Measurements from ENCODE around the gene ARHGAP22.

Gene ARHGAP22

GRCh38 chr10:48495282-48496045 is 109.4 kb downstream of the ARHGAP22 start:
- no peak for DNase-seq

DNA sequence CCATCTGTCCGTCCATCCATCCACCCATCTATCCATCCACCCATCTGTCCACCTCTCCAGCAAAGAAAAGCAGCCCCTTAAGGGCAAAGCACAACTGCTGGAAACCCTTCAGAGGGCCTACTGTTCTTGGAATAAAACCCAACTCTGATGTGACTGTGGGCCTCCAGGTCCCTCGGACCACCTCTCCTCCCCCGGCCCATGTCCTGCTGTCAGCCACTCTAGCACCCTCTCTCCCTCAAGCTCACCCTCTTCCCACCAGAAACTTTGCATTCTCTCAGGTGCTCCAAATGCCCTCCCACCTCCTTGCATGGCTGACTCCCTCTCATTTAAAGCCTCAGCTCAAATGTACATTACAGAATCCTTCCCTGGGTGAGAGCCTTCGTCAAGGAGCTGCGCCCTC is 110.3 kb downstream of the ARHGAP22 start:
- no peak for DNase-seq

GRCh38 chr10:48494073-48494472 is 110.8 kb downstream of the ARHGAP22 start:
- peak; percentile 66 for DNase-seq

DNA sequence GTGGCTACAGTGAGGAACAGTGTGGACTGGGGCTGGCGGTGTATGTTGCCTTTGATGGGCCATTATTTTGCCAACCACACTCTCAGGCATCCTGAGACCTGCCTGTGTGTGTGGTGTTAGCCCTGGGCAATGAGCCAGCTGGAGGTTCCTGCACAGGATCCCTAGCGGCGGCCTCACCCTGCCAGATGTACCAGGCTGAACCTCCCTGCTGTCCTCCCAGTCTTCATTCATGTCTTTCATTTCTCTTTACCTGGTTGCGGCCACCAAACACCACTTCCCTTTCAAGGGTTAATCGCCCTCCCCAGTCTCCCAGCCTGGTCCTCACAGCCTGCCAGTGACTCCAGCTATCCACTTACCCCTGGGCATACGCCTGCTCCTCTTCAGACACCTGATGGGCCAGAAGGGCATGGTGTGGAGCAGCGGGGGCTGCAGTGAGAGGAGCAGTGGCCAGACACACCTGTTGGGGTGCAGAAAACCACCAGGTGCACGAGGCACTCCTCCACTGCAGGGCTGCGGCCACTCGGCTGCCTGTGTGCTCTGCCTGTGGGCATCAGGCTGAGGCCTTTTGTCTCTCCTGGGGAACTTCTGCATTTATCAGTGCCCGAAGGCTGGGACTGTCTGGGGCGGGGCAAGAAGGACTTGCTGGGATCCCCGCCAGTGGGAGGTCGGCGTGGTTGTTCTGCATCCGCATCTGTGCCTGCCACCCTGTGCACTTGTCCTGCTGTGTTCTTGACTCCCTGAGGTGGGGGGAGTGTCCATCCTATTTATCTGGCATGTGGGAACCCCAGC is 111.6 kb downstream of the ARHGAP22 start:
- peak; percentile 89 for DNase-seq

DNA sequence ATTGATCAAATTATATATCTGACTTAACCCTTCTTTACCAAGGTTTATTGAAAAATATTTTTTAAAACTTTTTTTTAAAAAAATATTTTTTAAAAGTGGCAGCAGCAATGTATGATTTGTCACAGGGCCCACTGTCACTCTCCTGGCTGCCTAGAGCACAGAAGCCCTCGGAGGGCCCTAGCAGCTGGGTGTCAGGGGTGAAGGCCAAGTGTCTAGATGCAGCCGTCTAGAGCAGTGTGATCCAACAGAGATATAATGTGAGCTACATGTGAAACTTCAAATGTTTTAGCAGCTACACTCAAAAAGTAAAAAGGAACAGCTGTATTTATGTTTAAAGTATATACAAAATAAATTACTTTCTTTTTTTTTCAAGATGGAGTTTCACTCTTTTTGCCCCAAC is 112.7 kb downstream of the ARHGAP22 start:
- DNase-seq = no peak

DNA sequence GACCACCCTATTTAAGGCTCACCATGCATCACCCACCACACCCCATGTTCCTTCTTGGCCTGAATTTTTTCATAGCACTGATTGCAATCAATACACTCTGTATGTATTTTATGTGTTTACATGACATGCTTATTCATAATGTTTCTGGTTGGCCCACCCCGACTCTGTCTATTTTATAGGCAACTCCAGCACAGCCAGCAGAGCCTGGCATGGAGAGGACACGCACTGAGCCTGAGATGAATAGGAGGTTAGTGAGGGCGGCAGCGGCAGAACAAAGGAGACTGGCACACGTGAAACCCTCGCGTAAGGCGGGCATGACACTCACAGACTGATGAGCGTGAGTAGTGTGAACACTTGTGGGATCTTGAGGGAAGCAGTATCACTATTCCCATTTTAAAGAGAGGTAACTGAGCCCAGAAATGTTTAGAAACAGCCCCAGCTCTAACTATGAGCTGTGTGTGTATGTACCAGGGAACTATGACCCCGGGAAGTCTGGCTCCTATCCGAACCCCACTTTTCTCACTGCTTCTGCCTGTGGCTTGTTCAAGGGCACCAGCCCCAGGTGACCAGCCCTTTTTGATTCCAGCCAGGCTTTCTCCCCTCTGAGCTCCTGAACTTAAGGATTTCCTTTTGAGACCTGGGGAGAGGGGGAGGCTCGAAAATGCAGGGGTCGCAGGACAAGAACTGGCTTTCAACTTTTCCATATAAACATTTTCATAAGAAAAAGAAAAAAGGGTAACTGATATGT is 113.3 kb downstream of the ARHGAP22 start:
- no peak for DNase-seq

- no peak for DNase-seq
These were observed 113.9 kb downstream of the ARHGAP22 start for GRCh38 chr10:48490946-48491345.

DNA sequence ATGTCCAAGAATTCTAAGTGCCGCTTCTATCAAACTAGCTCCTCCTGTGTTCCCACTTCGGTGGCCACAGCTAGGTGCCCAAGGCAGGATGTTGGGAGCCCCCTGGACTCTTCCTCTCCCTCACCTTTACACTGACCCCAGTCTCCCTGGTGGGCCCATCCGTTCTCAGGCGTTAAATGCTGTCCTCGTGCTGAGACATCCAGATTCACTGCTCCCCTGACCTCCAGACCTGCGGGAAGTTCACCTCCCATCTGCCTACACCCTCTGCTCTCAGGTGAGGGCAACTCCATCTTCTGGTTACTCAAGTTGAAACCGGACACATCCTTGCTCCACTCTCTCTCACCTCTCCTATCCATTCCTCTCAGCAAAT is 114.3 kb downstream of the ARHGAP22 start:
- DNase-seq = no peak

GRCh38 chr10:48489099-48489498 is 115.8 kb downstream of the ARHGAP22 start:
- DNase-seq = no peak

DNA sequence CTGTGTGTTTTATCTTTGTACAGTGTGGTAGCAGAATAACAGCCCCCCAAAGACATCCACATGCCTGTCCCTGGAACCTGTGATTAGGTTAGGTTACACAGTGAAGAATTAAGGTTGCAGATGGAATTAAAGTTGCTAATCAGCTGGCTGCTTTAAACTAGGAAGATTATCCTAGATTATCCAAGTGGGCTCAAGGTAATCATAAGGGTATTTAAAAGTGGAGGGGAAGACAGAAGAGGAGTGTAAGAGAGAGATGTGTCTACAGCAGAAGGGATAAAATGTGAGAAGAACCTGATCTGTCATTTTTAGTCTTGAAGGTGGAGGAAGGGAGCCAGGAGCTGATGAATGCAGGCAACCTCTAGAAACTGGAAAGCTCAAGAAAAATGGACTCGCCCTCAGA is 117.6 kb downstream of the ARHGAP22 start:
- no peak for DNase-seq

- no peak for DNase-seq
These were observed 119.2 kb downstream of the ARHGAP22 start for GRCh38 chr10:48485711-48486110.

DNA sequence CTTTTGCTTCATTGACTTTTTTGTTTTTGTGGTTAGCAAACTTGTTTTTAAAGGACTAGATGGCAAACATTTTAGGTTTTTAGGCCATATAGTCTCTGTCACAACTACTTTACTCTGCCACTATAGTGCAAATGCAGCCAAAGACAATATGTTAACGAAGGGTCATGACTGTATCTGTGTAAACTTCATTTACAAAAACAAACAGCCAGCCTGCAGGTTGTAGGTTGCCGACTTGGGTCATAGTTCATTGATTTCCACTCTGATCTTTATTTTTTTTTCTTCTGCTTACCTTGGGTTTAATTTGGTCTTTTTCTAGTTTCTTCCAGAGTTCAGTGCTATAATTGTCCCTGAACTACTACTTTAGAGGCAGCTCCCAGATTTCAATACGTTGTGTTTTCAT is 120.0 kb downstream of the ARHGAP22 start:
- no peak for DNase-seq

DNA sequence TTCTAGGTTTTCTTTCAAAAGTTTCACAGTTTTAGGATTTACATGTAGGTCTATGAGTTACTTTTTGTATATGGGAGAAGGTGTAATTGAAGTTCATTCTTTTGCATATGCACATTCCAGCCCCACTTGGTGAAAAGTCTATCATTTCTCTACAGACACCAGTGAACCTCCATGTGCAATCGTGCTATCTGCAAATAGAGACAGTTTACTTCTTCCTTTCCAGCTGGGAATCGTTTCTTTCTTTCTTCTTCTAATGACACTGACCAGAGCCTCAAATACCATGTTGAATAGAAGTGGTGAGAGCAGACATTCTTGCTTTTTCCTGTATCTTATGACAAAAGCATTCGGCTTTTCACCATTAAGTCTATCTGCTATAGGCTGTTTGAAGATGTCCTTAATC is 122.7 kb downstream of the ARHGAP22 start:
- DNase-seq = no peak

GRCh38 chr10:48481385-48481784 is 123.5 kb downstream of the ARHGAP22 start:
- no peak for DNase-seq

GRCh38 chr10:48480397-48481374 is 124.2 kb downstream of the ARHGAP22 start:
- DNase-seq = peak; percentile 9

DNA sequence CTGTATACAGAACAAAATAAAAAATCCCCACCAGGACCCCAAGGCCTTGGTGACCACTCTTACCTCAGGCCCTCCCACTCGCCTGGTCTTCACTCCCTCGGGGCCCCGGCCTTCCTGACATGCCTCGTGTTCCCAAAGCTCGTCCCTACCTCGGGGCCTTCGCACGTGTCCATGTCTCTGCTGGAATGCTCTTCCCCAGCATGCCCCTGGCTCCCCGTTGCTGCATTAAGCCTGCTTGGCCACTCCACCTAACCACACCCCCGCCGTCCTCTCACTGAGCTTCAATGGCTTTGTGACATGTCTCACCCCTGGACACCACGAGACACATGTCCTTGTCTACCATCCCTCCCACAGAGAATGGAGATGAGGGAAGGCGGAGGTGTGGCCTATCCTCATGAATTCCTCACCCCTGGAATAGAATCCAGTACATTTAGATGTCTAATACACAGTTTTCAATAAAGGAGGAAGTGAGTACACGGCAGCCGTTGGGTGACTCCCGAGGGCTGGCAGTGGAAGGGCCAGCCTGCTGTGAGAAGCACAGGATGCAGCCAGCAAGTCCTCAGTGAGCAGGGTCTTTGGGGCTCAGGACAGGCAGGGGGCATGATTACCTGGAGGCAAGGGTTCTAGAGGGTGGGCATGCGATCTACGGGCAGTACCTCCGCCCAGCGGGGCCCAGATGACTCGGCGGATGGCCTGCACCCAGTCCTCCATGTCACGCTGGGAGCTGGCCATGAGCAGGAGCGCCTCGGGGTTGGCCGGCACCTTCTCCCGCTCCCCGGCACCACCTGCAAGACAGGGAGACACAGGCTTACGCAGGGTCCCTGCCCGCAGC is 125.7 kb downstream of the ARHGAP22 start:
- DNase-seq = peak; percentile 31

- DNase-seq = no peak
These were observed 126.4 kb downstream of the ARHGAP22 start for GRCh38 chr10:48478469-48478868.

GRCh38 chr10:48477616-48478015 is 127.3 kb downstream of the ARHGAP22 start:
- no peak for DNase-seq

DNA sequence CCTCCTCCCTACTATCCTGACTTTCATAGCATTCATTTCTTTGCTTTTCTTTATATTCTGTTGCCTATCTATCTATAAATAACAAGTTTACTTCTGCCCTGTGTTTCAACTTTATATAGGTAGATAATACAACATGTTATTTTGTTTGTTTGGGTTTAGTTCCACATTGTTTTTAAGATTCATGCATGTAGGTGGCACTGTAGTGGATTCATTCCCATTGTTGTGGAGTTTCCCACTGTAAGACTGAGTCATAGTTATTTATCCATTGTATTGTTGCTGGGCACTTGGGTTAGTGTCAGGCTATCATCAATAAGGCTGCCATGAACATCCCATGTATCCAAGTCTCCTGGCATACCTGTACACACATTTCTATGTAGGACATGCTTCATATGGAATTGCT is 127.7 kb downstream of the ARHGAP22 start:
- DNase-seq = no peak

GRCh38 chr10:48476279-48476982 is 128.4 kb downstream of the ARHGAP22 start:
- peak; percentile 92 for DNase-seq

- DNase-seq = no peak
These were observed 129.0 kb downstream of the ARHGAP22 start for GRCh38 chr10:48475943-48476278.
